Measurements from ENCODE around the gene PTGES3L.

DNA sequence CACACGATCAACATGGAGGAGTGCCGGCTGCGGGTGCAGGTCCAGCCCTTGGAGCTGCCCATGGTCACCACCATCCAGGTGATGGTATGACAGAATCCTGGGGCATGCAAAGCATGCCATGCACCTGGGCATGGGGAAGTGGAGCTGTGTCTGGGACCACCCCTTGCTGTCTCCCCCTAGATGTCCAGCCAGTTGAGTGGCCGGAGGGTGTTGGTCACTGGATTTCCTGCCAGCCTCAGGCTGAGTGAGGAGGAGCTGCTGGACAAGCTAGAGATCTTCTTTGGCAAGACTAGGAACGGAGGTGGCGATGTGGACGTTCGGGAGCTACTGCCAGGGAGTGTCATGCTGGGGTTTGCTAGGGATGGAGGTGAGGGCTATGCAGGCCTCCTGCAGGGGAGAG, 33.4 kb upstream of the PTGES3L start:
- TF ChIP-seq, protein P1, sequence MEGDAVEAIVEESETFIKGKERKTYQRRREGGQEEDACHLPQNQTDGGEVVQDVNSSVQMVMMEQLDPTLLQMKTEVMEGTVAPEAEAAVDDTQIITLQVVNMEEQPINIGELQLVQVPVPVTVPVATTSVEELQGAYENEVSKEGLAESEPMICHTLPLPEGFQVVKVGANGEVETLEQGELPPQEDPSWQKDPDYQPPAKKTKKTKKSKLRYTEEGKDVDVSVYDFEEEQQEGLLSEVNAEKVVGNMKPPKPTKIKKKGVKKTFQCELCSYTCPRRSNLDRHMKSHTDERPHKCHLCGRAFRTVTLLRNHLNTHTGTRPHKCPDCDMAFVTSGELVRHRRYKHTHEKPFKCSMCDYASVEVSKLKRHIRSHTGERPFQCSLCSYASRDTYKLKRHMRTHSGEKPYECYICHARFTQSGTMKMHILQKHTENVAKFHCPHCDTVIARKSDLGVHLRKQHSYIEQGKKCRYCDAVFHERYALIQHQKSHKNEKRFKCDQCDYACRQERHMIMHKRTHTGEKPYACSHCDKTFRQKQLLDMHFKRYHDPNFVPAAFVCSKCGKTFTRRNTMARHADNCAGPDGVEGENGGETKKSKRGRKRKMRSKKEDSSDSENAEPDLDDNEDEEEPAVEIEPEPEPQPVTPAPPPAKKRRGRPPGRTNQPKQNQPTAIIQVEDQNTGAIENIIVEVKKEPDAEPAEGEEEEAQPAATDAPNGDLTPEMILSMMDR (optimal IDR thresholded peaks at IDR 0.05 in 1 of 3, IDR thresholded peaks at IDR 0.05 in 1 of 3, conservative IDR thresholded peaks at IDR 0.05 in 1 of 3; ENCODE audit: extremely low read depth in 1 of 3, insufficient read depth in 2 of 3, low read length in 3 of 3): no peak
- TF ChIP-seq EZH2 (IDR thresholded peaks at IDR 0.05; ENCODE audit: low read length): no peak
